CD4-positive, alpha-beta T cell (primary cell): Measurements from ENCODE around the gene RAB3B. TPM values are rescaled to one million over a fixed set of nuclear protein-coding genes. Genes with fewer than 3 reads are reported as not detected.

ENCODE experiments used
- ATAC-seq: fragments of 200-7000 bp; cut with Tn5 transposase; one replicate; pipeline ENCODE4 v1.10.0; 2022; ENCODE audit warnings: mild to moderate bottlenecking; ENCODE audit not compliant: poor library complexity
- CTCF ChIA-PET: fragments of 350-600 bp; sonication (Branson Sonifier 250); formaldehyde crosslinking; loops from one replicate; lab custom pipeline; 2021; ENCODE audit warnings: antibody characterized with exemption, inconsistent platforms; lab: Charles Lee
- POLR2A ChIA-PET: fragments of 350-600 bp; sonication (Branson Sonifier 250); formaldehyde crosslinking; loops from one replicate; lab custom pipeline; 2021; ENCODE audit warnings: antibody characterized with exemption, inconsistent platforms; lab: Charles Lee
- DNase-seq, 14 experiments: peaks; one replicate each; pipeline ENCODE4 v3.0.0-alpha.2; 2013 to 2020; ENCODE audit warnings: mixed read lengths in 2 of 14
- H3K27ac ChIP-seq, 2 donors: one replicate each; pipeline versions ENCODE4 v1.5.1 to v1.7.0; 2013; ENCODE audit warnings: low read length in 2 of 2, low read depth in 1 of 2, mild to moderate bottlenecking in 1 of 2
- H3K27me3 ChIP-seq, 2 experiments: 1 replicate in 1 of 2; 2 replicates in 1 of 2; pipeline versions ENCODE4 v1.6.1 to v1.7.0; 2013; ENCODE audit warnings: low read length in 2 of 2, control low read depth in 1 of 2, mild to moderate bottlenecking in 1 of 2, moderate library complexity in 1 of 2; ENCODE audit not compliant: insufficient read depth in 2 of 2, control insufficient read depth in 1 of 2
- H3K36me3 ChIP-seq: one replicate; pipeline ENCODE4 v1.6.1; 2013; ENCODE audit warnings: low read length, control low read depth; ENCODE audit not compliant: insufficient read depth
- H3K4me1 ChIP-seq: one replicate; pipeline ENCODE4 v1.6.1; 2013; ENCODE audit warnings: low read length, control low read depth; ENCODE audit not compliant: insufficient read depth
- H3K4me3 ChIP-seq: one replicate; pipeline ENCODE4 v1.5.1; 2013; ENCODE audit warnings: mild to moderate bottlenecking, low read length, moderate library complexity
- H3K9me3 ChIP-seq, 2 experiments: 1 replicate in 1 of 2; 2 replicates in 1 of 2; pipeline versions ENCODE4 v1.6.1 to v1.7.0; 2013; ENCODE audit warnings: low read length in 2 of 2, mild to moderate bottlenecking in 2 of 2, control low read depth in 1 of 2, moderate library complexity in 1 of 2; ENCODE audit not compliant: control insufficient read depth in 1 of 2, insufficient read depth in 1 of 2
- H3K27ac Mint-ChIP-seq: one replicate; pipeline ENCODE4 v1.8.0; 2020; ENCODE audit warnings: mixed read lengths
- H3K27me3 Mint-ChIP-seq: one replicate; pipeline ENCODE4 v1.8.0; 2021; ENCODE audit warnings: mixed read lengths
- H3K36me3 Mint-ChIP-seq: one replicate; pipeline ENCODE4 v1.8.0; 2021; ENCODE audit warnings: low read depth, mixed read lengths
- H3K4me1 Mint-ChIP-seq: one replicate; pipeline ENCODE4 v1.8.0; 2021; ENCODE audit warnings: low read depth, mixed read lengths
- H3K4me3 Mint-ChIP-seq: one replicate; pipeline ENCODE4 v1.8.0; 2020; ENCODE audit warnings: mild to moderate bottlenecking, mixed read lengths
- H3K9me3 Mint-ChIP-seq: one replicate; pipeline ENCODE4 v1.8.0; 2020; ENCODE audit warnings: mixed read lengths
- CTCF ChIP-seq: fragments of 200-600 bp; IDR thresholded peaks from one replicate; pipeline ENCODE4 v1.8.0; 2022; ENCODE audit warnings: antibody characterized with exemption, mild to moderate bottlenecking
- intact Hi-C, 2 experiments: fragments of 100-400 bp; cut with DNase I in 1 of 2; cut with micrococcal nuclease in 1 of 2; formaldehyde crosslinking; loops; one replicate each; pipeline versions ENCODE4 v1.15.1 to v1.9.0; 2023 to 2025; cut with DNase I, micrococcal nuclease
- total RNA-seq, 174 experiments: library from RNA in 2 of 174; stranded (reverse) in 2 of 174; gene quantifications; one replicate each; pipeline ENCODE4 v1.2.3 and lab custom pipeline; 2021 to 2026

Gene RAB3B
- total RNA-seq, 2 experiments from 2014 or later, result not detected

GRCh38 chr1:51952638-51953037, 37.9 kb downstream of the RAB3B start:
- Mint-ChIP-seq H3K9me3 (peaks cover 3% of the 10 kb centered on the region), H3K4me1 (no peaks in the 10 kb centered on the region), H3K27me3 (peaks cover 4% of the 10 kb centered on the region), H3K27ac (no peak overlapping the region), H3K4me3 (no peak overlapping the region), H3K36me3 (no peaks in the 10 kb centered on the region)
- H3K4me3 ChIP-seq, result no peak overlapping the region
- H3K27ac ChIP-seq, result no peak overlapping the region
- CTCF ChIA-PET, result no interaction called here
- peaks cover 0 to 3% of the 10 kb centered on the region in 2 experiments for H3K27me3 ChIP-seq
- POLR2A ChIA-PET, result no interaction called here
- peaks cover 0 to 9% of the 10 kb centered on the region in 2 experiments for H3K9me3 ChIP-seq
- H3K4me1 ChIP-seq, result no peaks in the 10 kb centered on the region
- intact Hi-C loops, result no loop called here
- no peaks in the 10 kb centered on the region for H3K36me3 ChIP-seq
- DNase-seq (no peak), ATAC-seq (no peak)
- TF ChIP-seq CTCF, result no peak

GRCh38 chr1:51950701-51951100, 39.8 kb downstream of the RAB3B start:
- no peak for ATAC-seq
- H3K36me3 Mint-ChIP-seq, result no peaks in the 10 kb centered on the region
- no peak overlapping the region for H3K4me3 Mint-ChIP-seq
- DNase-seq, result no peak
- peaks cover 0 to 3% of the 10 kb centered on the region in 2 experiments for H3K27me3 ChIP-seq
- peaks cover 3% of the 10 kb centered on the region for H3K9me3 Mint-ChIP-seq
- H3K4me1 Mint-ChIP-seq, result no peaks in the 10 kb centered on the region
- H3K9me3 ChIP-seq, result peaks cover 0 to 9% of the 10 kb centered on the region in 2 experiments
- no peak for TF ChIP-seq CTCF
- H3K27ac ChIP-seq, result no peak overlapping the region
- H3K36me3 ChIP-seq, result no peaks in the 10 kb centered on the region
- no peaks in the 10 kb centered on the region for H3K4me1 ChIP-seq
- CTCF ChIA-PET, result no interaction called here
- POLR2A ChIA-PET, result no interaction called here
- no peak overlapping the region for H3K4me3 ChIP-seq
- no peak overlapping the region for H3K27ac Mint-ChIP-seq
- peaks cover 4% of the 10 kb centered on the region for H3K27me3 Mint-ChIP-seq
- intact Hi-C loops, result no loop called here

- peaks cover 3% of the 10 kb centered on the region for H3K9me3 Mint-ChIP-seq
- H3K4me3 ChIP-seq, result no peak overlapping the region
- ChIA-PET CTCF (no interaction called here), POLR2A (no interaction called here)
- no peak for ATAC-seq
- no peak for TF ChIP-seq CTCF
- H3K36me3 Mint-ChIP-seq, result no peaks in the 10 kb centered on the region
- H3K4me1 Mint-ChIP-seq, result no peaks in the 10 kb centered on the region
- H3K27me3 ChIP-seq, result peaks cover 0 to 3% of the 10 kb centered on the region in 2 experiments
- no peak for DNase-seq
- intact Hi-C loops, result no loop called here
- no peaks in the 10 kb centered on the region for H3K36me3 ChIP-seq
- H3K4me3 Mint-ChIP-seq, result no peak overlapping the region
- H3K4me1 ChIP-seq, result no peaks in the 10 kb centered on the region
- peaks cover 0 to 9% of the 10 kb centered on the region in 2 experiments for H3K9me3 ChIP-seq
- H3K27ac Mint-ChIP-seq, result no peak overlapping the region
- peaks cover 4% of the 10 kb centered on the region for H3K27me3 Mint-ChIP-seq
- no peak overlapping the region for H3K27ac ChIP-seq
Measured at GRCh38 chr1:51949014-51949702, 41.3 kb downstream of the RAB3B start.
